ENCODE results near the gene SH3PXD2A. TPM values are rescaled to one million over a fixed set of nuclear protein-coding genes. Genes with fewer than 3 reads are reported as not detected.
"Not testable (repeated sequence)": the region's sequence is repeated elsewhere in the genome, so short reads cannot be mapped to it uniquely, and the experiment has no call there.

Gene SH3PXD2A
- total RNA-seq, 1 donor from 2014 or later = 5.7 TPM

GRCh38 chr10:103608056-103608455 is 247.3 kb downstream of the SH3PXD2A start:
- not testable (repeated sequence) for DNase-seq (ENCODE audit: low read depth, low spot score)

- DNase-seq (ENCODE audit: low read depth, low spot score) = not testable (repeated sequence)
Measured at GRCh38 chr10:103607051-103607450, 248.3 kb downstream of the SH3PXD2A start.

GRCh38 chr10:103606097-103606438 is 249.3 kb downstream of the SH3PXD2A start:
- DNase-seq (ENCODE audit: low read depth, low spot score) = not testable (repeated sequence)

DNA sequence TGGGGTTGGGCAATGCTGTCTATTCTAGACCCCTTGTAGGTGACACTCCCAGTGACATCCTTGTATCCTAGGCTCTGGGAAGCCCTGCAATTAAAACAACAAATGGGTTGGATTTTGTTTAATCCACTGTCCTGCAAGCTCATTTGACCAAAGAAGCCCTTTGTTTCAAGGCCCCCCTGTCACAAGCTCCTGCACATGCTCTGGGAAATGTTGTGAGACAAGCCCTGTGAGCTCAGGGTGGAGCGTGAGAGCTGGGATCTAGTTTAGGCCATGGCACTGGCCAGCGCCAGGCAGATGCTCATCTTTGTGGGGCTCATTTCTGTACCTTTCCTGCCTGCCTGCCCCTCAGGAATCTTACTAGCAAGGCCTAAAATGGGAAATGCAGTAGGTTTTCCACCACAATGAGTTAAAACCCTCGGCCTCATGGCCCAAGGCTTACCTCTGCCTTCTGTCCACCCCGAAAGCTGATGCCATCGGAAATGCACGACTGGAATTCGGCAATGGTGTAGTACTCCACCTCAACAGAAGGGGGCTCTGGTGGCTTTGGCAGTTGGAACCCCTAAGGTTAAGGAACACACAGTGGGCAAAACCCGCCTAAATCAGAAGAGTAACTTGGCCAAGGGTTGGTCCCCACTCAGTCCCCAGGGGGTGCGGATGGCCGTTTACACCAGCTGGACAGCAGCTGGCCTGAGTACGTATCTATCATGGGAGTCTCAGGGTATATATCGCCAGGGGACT is 249.8 kb downstream of the SH3PXD2A start:
- DNase-seq (ENCODE audit: low read depth, low spot score) = no peak

DNA sequence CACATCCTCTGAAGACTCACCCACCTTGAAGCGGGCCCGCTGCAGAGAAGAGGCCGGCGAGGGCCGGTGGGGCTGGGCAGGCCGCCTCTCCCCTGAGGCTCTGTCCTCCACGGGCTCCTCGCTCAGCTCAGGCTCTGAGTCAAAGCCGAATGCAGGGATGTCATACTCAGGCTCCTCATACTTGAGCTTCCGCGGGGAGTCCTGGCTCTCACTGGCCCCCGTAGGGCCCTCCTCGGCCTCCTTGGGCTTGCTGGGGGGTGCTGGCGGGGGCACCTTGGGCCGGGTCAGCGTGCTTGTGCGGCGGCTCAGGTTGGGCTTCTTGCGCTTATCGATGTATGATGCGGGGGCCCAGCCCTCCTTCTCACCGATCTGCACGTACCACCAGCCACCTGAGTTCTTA is 252.0 kb downstream of the SH3PXD2A start:
- DNase-seq (ENCODE audit: low read depth, low spot score) = no peak

- DNase-seq (ENCODE audit: low read depth, low spot score) = no peak
Measured at GRCh38 chr10:103602852-103603155, 252.6 kb downstream of the SH3PXD2A start.

GRCh38 chr10:103602028-103602851 is 253.1 kb downstream of the SH3PXD2A start:
- no peak for DNase-seq (ENCODE audit: low read depth, low spot score)

DNA sequence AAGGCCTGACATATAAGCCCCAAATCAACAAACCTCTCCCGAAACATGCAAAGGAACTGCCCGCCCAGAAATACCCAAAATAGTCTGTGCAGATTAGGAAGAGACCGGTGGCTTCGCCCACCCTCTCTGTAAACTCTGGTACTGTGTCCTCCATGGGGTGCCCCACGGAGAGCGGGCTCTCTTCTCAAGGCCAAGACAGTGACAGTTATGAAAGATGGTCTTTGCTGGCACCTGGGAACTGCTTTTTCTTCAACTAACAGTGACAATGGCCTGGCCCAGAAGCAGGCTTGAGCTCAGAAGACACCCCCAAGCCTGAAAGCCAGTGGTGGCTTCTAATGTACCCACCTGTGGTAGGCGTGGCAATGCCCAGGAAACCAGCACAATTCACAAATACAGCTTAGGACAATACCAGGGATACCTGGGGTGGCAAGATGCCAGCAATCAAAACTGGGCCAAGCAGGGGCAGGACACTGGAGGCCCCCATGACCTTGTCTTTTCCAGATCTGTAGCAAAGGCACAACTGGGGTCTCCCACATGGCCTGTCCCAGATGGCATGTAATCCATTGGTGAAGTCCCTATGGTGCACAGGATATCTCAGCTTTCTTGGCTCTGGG is 254.3 kb downstream of the SH3PXD2A start:
- no peak for DNase-seq (ENCODE audit: low read depth, low spot score)

DNA sequence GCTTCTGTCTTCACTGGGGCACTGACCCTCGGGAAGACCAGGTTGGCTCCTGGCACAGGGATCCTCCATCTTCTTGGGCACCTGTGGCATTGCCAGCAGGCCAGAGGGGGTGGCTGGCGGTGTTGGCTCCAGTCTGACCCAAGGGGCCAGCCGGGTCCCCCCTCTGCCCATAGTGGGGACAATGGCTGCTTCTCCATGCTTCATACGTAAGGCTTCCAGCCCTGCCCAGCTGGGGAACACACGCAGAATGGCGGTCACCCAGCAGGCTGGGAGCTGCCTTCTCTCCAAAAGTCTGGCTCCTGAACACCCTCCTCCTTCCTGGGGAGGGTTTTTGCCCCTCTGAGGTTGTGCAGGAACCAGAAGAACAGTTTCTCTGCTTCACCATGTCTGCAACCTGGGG is 255.1 kb downstream of the SH3PXD2A start:
- no peak for DNase-seq (ENCODE audit: low read depth, low spot score)

- no peak for DNase-seq (ENCODE audit: low read depth, low spot score)
Measured at GRCh38 chr10:103599907-103600306, 255.5 kb downstream of the SH3PXD2A start.

DNA sequence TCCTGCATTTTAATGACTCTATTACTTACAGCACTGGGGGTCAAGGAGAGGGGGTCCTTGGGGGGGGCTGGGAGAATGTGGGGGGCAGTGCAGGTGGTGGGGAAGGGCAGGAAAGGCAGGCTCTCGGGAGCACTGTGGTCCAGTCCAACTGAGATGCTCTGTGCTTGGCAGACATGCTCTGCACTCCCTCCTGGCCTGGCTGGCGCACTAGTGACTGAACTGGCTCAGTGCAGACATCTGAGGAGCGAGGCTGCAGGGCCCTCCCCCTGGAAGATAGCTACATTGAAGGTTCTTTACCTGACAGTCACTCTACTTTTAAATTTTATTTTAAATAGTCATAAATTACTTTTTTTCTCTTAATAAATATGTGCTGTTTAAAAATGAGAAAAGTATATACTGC is 256.2 kb downstream of the SH3PXD2A start:
- no peak for DNase-seq (ENCODE audit: low read depth, low spot score)

DNA sequence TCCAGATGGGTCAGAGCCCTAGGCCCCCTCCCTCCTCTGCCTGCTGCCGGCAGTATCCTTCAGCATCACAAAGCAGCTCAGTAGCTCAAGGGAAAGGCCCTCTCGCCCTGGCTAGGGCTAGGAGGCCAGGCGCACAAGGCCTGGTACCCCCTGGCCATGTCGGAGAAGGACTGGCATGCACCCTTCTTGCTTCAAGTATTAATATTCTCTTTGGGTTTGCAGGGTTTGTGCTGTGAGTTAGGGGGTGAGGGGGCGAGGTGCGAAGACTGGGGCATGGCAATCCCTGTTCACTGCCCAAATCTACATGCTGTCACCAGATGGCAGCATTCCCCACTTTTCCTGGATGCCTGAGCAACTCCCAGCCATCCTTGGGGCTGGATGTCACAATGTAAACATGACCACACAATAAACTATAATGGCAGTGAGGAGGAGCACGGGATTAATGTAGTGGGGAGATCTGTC is 256.7 kb downstream of the SH3PXD2A start:
- DNase-seq (ENCODE audit: low read depth, low spot score) = peak; percentile 36

DNA sequence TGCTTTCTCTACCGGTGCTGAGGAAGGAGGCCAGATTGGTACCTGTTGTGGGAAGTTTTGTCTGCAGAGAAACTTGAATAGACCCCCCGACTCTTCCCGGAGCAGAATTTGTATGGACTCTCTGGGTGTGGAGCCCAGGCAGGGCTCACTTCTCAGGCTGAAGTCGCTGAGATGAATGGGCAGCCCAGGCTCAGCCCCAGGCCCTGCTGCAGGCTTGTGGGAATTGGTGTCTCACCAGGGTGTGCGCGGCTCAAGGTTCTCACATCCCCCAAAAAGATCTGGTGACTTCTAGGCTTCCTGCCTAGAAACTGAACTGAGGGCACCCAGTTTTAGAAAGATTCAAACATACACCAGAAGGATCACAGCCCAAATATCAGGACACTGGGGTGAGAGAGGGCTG is 258.4 kb downstream of the SH3PXD2A start:
- no peak for DNase-seq (ENCODE audit: low read depth, low spot score)

DNA sequence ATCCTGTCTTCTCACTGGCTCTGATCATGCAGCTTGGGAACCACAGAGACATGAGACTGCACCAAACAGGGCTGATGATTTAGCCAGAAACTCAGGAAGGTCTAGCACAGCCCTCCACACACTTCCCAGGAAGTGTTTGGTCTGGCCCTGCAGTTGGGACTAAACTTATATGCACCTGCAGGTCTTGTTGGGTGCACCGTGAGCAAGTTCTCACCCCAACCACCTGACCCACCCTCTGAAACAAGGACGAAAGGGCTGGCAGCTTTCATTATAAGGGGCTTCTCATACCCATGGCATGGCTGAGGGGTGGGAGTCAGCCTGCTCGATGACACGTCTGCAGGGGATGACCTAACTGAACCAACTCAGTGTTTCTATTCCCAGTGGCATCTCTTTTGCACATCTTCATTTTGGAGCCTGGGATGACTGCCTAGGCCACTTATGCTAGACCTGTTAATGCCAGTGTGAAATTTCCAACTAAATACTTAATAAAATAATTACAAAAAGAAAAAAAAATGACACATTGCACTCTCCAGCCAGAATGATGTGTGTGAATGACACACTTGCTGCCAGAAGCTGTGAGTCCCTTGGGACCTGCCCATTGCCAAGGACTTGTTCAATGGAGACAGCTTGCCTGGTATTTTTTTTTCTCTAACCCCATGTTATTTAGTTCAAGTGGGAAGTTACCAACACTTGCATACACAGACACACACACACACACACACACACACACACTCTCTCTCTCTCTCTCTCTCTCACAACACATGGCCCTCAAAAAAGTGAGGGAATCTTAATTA is 259.2 kb downstream of the SH3PXD2A start:
- no peak for DNase-seq (ENCODE audit: low read depth, low spot score)

- no peak for DNase-seq (ENCODE audit: low read depth, low spot score)
Measured at GRCh38 chr10:103593022-103593570, 262.3 kb downstream of the SH3PXD2A start.

DNA sequence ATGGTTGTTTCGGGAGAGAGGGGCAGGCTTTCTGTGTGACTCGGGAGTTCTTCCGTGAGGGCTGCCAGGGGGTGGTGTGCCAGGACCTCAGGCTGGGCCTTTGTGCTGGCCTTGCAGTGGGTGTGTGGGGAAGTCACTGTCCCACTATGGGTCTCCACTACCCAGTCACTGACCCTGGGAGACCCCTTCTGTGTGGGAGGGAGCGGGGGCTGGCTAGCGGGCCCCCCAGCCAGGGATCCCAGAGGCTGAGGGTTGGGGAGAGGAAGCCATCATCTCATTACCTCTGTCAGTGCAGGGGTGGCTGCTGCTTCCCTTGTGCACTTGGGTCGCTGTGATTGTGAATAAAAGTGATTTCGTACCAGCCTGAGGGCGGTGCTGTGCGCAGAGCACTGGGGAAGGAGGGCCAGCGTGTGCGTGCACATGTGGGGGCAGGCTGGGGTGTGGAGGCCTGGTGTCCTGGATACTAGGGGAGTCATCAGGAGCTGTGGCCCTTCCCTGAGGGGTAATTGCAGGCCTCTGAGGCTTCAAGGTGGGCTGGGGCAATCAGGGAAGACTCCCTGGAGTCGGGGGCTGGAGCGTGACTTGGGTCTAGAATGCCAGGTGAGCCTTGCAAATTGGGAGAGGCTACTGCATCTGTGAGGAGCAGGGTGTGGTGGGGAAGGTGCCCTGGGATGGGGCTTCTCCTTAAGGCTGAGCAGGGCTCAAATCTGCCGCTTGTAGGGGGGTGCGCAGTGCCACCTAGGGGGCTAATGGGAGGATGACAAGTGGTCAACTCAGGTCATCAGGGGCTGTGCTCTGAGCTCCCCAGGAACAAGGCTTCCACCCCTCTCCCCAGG is 263.0 kb downstream of the SH3PXD2A start:
- DNase-seq (ENCODE audit: low read depth, low spot score) = no peak

- DNase-seq (ENCODE audit: low read depth, low spot score) = no peak
Measured at GRCh38 chr10:103590744-103591291, 264.6 kb downstream of the SH3PXD2A start.

GRCh38 chr10:103590060-103590459 is 265.3 kb downstream of the SH3PXD2A start:
- DNase-seq (ENCODE audit: low read depth, low spot score) = no peak

DNA sequence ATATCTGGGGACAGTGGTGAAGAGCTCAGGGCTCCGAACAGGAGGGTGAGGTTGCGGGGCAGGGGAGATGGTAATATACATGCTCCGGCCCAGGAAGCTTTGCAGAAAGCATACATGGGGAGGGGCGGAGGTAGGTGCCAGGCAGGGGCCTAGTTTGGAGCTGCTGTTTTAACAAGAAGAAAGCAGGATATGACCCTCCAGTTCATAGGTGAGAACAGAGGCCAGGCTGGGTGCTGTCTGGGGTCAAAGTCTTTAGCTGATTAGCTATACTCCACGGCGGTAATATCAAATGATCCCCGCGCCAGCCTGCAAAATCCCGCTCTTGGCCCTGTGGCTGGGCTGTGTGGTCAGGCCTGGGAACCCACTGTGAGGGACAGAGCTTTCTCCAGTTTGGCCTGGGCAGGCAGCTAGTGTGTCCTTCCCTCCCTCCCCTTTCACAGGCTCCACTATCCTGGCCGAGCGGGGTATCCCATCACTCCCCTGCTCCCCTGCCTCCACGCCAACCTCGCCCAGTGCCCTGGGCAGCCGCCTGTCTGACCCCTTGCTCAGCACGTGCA is 266.2 kb downstream of the SH3PXD2A start:
- no peak for DNase-seq (ENCODE audit: low read depth, low spot score)

- DNase-seq (ENCODE audit: low read depth, low spot score) = no peak
Measured at GRCh38 chr10:103587073-103587472, 268.3 kb downstream of the SH3PXD2A start.

Measured in pulmonary artery endothelial cell (primary cell).